ENCODE results near the gene BMP2.

BMP2 gene

GRCh38 chr20:6767536-6768227, at the start of gene BMP2:
TSS of gene BMP2 (plus strand) at chr20:6767686. CDS start at chr20:6770127, 2,441 bp downstream.
- DNase-seq = peak; percentile 19

GRCh38 chr20:6718662-6719368, 48.7 kb upstream of the BMP2 start:
- DNase-seq = no peak

GRCh38 chr20:6719369-6719721, 48.1 kb upstream of the BMP2 start:
- no peak for DNase-seq

DNA sequence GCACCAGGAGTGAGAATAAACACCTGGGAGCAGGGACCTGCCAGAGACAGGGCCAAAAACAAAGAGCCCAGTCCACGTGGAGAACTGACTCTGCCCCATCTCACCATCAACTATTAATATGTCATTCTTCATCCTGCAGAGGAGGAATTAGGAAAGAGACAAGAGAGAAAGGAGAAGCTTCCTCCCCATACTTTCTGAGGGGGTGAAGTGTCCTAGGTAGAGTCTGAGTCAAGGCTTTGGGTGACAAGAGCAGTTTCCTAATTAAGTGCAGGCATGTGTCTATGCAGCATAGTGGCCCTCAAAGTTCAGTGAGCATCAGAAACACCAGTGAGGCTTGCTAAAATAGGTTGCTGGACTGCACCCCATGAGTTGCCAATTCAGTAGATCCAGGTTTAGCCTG, 40.7 kb upstream of the BMP2 start:
- DNase-seq = no peak

- DNase-seq = no peak
Observed at GRCh38 chr20:6730672-6731328, 36.7 kb upstream of the BMP2 start.

- no peak for DNase-seq
Observed at GRCh38 chr20:6732001-6732447, 35.5 kb upstream of the BMP2 start.

- DNase-seq = no peak
Observed at GRCh38 chr20:6732851-6733250, 34.6 kb upstream of the BMP2 start.

- DNase-seq = no peak
Observed at GRCh38 chr20:6733965-6734364, 33.5 kb upstream of the BMP2 start.

DNA sequence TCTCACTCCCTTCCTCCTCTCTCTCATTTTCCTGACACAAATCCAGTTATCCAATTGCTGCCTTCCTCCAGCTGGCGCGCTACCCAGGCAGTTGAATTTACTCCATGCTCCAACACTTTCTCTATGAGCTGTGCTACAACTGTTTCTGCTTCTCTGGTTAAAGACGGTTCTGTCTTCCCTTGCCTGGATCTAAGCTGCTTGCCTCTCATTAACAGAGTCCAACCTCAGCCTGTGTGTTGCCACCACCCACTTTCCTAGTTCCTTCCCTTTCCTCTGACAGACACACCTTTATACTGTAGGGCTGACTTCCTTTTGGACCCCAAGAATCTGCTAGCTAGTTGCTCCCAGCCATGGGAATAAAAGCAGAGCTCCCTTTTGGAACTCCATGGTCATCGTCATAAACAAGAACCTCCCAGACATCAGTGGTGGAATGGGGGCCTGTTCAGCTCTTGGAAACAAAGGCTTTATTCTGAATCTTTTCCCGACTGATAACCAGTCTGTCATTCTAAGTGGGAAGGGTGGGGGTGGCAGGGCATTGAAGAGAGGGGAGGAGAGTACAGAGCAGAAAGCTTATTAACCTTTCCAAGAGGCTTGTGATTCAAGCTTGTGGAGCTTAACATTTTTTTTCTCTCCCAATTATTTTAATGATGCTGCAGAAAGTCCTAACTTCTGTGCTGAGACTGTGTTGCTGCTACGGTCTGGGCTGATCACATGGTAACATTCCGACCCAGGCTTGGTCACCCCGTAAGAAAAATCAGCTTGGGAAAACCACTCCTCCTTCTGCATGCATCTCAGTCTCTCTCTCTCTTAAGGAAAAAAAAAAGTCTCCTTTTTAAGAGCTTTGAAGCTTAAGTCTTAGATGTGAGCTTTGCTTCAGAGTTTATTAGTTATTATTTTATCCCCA, 31.3 kb upstream of the BMP2 start:
- DNase-seq = no peak

- no peak for DNase-seq
Observed at GRCh38 chr20:6739406-6739805, 28.1 kb upstream of the BMP2 start.

DNA sequence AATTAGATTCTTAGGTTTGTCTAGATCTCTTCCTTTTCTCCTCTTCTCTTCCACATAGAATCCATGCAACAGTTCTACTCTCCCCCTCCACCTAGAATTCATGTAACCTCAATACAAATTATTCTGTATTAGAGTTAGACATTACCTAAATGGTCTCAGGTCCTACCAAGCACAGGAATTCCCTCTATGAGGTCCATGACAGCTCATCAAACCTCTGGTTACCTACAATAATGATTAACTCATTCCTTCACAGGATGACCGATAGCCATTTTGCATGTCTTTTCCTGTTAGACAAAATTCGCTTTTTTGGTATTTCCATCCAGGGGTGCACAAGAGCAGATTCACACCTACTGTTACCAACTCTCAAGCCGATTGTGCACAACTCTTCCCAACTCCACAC, 27.4 kb upstream of the BMP2 start:
- no peak for DNase-seq

GRCh38 chr20:6744180-6744579, 23.3 kb upstream of the BMP2 start:
- DNase-seq = no peak

DNA sequence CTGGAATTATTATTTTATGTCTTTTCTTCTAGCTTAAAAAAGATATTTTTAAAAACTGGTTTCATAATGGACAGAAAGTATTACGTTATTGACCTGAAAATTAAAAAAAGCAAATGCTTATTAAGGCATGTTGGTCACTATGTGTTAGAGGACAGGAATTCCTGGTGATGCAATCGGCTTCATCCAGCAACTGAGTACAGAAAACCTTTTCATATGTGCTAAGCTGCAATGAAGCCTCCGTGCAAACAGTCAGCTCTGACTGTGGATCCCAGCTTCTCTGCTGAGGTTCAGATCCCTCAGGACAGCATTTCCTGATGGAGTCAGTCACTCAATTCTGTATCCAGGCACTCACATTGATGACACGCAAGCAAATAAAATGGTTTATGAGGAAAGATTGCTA, 22.7 kb upstream of the BMP2 start:
- no peak for DNase-seq

GRCh38 chr20:6746901-6747609, 20.4 kb upstream of the BMP2 start:
- no peak for DNase-seq

DNA sequence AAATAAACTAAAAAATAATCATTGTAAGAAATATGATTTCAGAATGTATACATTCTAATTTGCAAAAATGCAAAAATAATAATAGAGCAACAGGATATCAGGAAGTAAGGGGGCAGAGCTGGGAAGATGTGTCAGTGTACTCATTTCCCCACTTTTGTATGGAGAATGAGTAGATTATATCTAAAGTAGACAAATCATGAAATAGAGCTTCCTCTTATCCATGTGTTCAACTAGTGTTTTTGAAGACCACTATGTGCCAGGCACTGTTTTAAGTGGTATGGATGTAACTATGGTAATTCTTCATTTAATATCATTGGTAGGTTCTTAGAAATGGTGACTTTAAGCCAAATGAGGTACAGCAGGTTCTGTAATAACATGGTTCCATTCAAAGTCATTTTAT, 17.0 kb upstream of the BMP2 start:
- DNase-seq = no peak

DNA sequence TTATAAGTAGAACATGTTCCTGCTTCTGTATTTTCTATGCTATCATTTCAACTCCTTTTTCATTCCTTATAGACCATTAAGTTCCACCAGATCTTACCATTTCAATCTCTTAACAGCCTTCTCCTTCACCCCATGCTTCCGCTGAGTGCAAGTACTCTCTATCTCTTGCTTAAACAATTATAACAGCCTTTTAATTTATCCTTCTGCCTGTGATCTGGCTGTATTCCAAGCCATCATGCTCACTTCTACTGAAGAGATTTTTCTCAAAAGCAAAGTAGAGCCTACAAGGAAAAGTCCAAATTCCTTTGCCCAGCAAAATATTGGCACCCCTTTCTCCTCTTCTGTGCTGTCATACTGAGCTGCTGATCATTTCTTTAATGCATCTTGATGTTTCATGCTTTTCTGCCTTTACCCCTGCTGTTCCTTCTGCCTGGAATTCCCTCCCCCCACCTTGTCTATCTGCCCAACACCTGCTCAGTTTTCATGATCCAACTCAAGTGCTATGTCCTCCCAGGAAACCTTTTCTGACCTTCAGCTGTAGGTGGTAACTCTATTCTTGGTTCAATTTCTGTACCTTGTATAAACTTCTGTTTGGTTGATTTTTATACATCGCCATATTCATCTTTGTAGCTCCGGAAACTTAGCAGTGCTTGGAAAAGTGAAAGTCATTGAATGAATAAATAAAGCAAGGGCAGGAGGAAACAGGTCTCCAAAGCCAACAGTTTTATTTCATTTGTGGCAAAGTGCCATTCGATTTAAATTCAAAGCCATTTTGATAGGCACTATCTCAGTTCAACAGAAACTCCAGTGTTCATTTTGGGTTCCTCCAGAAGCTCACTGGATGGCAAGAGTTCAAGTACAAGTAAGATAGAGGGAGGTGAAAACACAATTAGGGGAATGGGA, 10.5 kb upstream of the BMP2 start:
- DNase-seq = no peak

GRCh38 chr20:6764619-6765018, 2.9 kb upstream of the BMP2 start:
- DNase-seq = no peak

DNA sequence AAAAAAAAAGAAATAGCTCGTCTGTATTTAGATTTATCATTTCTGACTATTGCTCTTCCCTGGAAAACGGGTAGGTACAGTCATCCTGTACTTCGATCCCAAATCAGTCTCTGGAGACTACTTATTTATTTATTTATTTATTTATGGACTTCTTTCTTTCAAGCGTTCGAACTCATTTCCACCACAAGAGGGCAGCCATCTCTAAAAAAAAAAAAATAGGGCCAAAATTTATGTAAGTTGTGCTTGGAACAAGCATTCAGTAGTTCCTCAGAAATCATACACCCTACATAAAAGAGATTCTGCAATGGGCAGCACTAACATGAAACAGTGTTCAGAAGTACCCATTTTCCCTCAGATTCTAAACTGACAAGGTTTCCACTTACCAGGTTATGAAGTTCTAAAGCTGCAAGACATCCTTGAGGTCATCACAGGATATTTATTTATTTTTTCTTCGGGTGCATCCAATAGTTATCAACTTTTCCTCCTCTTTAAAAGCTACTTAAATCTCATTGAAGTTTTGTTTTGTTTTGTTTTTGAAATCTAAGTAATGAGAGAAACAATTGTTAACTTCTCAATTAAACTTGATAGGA, 1.9 kb upstream of the BMP2 start:
- DNase-seq = no peak

GRCh38 chr20:6766433-6766832, 1.1 kb upstream of the BMP2 start:
- DNase-seq = no peak

DNA sequence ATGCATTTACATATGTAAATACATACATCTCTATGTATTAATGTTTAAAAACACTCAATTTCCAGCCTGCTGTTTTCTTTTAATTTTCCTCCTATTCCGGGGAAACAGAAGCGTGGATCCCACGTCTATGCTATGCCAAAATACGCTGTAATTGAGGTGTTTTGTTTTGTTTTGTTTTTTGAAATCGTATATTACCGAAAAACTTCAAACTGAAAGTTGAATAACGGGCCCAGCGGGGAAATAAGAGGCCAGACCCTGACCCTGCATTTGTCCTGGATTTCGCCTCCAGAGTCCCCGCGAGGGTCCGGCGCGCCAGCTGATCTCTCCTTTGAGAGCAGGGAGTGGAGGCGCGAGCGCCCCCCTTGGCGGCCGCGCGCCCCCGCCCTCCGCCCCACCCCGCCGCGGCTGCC, 355 bp upstream of the BMP2 start:
- DNase-seq = no peak

All from activated CD4-positive, alpha-beta T cell treated with anti-CD3 and anti-CD28 coated beads, Interleukin-2, Interleukin-6, amounts not matched to agents 100 ng/mL and 50 ng/mL, durations not matched to agents 16 hours and 8 hours (primary cell).